SJSA1 (cell line): Measurements from ENCODE around the gene SOX12. TPM values are rescaled to one million over a fixed set of nuclear protein-coding genes. Genes with fewer than 3 reads are reported as not detected.
"Not testable (repeated sequence)": the region's sequence is repeated elsewhere in the genome, so short reads cannot be mapped to it uniquely, and the experiment has no call there.

ENCODE experiments used
- DNase-seq, 2 experiments: peaks; one replicate each; pipeline ENCODE4 v3.0.0-alpha.2; 2015 to 2020; ENCODE audit warnings: low spot score in 2 of 2, low read depth in 1 of 2
- H3K27ac ChIP-seq: fragments of 250-450 bp; sonication (Bioruptor Pico); 2 replicates; pipeline ENCODE4 v1.5.1; 2020; ENCODE audit warnings: mild to moderate bottlenecking, moderate library complexity
- H3K27me3 ChIP-seq: fragments of 250-450 bp; sonication (Bioruptor Pico); replicated peaks from 2 replicates; pipeline ENCODE4 v1.5.1; 2020; ENCODE audit warnings: mild to moderate bottlenecking, moderate library complexity
- H3K36me3 ChIP-seq: fragments of 250-450 bp; sonication (Bioruptor Pico); 2 replicates; pipeline ENCODE4 v1.5.1; 2020; ENCODE audit warnings: mild to moderate bottlenecking
- H3K4me1 ChIP-seq: fragments of 250-450 bp; sonication (Bioruptor Pico); replicated peaks from 2 replicates; pipeline ENCODE4 v1.6.1; 2021; ENCODE audit warnings: mild to moderate bottlenecking
- H3K4me3 ChIP-seq: fragments of 250-450 bp; sonication (Bioruptor Pico); 2 replicates; pipeline ENCODE4 v1.5.1; 2020; ENCODE audit warnings: mild to moderate bottlenecking
- H3K9me3 ChIP-seq: fragments of 250-450 bp; sonication (Bioruptor Pico); replicated peaks from 2 replicates; pipeline ENCODE4 v1.5.1; 2020; ENCODE audit warnings: mild to moderate bottlenecking
- total RNA-seq: library from RNA; depleted of rRNA; stranded (reverse); fragments of >200 nt; shearing (Covaris generic); gene quantifications from 2 replicates; pipeline ENCODE4 v1.2.3, GENCODE V29; 2014

Gene SOX12
- total RNA-seq, 1 experiment from 2014 or later = 3.6 TPM

DNA sequence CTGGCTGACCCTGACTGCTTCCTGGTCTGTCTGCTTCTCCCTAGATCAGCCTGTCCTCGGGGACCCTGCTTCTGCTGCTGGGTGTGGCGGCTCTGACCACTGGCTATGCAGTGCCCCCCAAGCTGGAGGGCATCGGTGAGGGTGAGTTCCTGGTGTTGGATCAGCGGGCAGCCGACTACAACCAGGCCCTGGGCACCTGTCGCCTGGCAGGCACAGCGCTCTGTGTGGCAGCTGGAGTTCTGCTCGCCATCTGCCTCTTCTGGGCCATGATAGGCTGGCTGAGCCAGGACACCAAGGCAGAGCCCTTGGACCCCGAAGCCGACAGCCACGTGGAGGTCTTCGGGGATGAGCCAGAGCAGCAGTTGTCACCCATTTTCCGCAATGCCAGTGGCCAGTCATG, 27.8 kb downstream of the SOX12 start:
- DNase-seq = no peak

DNA sequence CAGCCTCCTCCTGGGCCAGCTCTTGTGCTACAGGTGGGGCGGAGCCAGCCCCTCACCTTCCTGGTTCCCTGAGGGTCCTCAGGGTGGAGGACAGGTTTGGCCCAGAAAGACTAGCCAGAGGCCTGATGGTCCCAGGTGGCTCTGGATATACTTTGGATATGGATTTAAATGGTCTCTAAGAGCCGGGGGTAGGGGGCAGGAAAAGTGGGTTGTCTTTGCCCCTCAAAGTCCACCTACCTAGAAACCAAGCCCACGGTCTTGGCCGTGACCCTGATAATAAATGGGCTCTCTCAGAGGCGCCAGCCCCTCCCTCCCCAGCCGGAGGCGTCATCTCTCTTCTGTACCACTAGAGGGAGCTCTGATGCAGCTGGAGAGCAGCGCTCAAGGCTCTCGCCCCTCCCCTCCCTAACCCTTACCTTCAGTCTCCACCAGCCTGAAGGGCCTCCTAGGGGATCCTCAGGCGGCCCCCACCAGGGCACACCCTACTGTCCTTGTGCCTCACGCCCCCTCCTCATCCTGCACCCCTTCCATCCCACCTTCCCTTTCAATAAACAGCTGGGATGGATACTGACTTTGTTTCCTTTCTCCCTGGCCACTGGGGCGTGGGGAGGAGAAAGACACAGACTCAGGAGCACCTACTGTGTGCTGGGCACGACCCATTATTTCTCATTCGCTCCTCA, 29.1 kb downstream of the SOX12 start:
- Histone ChIP-seq H3K27ac (no peak overlapping the region), H3K4me3 (no peak overlapping the region), H3K4me1 (no peaks in the 10 kb centered on the region), H3K9me3 (no peaks in the 10 kb centered on the region), H3K27me3 (no peaks in the 10 kb centered on the region), H3K36me3 (peaks cover 38% of the 10 kb centered on the region)
- peak; percentile 72 to 75 for DNase-seq

More for the DNA sequence above, 27.8 kb downstream of the SOX12 start:
- no peak overlapping the region for H3K27ac ChIP-seq
- H3K9me3 ChIP-seq = no peaks in the 10 kb centered on the region
- H3K4me3 ChIP-seq = no peak overlapping the region
- H3K27me3 ChIP-seq = no peaks in the 10 kb centered on the region
- peaks cover 5% of the 10 kb centered on the region for H3K4me1 ChIP-seq
- H3K36me3 ChIP-seq = peaks cover 45% of the 10 kb centered on the region

DNA sequence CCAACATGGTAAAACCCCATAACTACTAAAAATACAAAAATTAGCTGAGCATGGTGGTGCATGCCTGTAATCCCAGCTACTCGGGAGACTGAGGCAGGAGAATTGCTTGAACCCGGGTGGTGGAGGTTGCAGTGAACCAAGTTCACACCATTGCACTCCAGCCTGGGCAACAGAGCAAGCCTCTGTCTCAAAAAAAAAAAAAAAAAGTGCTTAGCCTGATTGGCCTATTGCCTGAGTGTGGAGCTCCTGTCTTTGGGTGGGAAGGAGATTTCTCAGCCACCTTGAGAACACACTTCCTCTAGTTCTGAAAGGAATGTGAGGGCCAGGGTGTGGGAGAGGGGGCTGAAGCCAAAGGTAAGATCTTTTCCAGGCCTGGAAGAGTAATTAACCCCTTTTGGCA, 30.8 kb downstream of the SOX12 start:
- H3K4me3 ChIP-seq, H3K27ac ChIP-seq, DNase-seq, H3K9me3 ChIP-seq, H3K4me1 ChIP-seq, H3K27me3 ChIP-seq: not testable (repeated sequence)
- peaks cover 26% of the 10 kb centered on the region for H3K36me3 ChIP-seq

DNA sequence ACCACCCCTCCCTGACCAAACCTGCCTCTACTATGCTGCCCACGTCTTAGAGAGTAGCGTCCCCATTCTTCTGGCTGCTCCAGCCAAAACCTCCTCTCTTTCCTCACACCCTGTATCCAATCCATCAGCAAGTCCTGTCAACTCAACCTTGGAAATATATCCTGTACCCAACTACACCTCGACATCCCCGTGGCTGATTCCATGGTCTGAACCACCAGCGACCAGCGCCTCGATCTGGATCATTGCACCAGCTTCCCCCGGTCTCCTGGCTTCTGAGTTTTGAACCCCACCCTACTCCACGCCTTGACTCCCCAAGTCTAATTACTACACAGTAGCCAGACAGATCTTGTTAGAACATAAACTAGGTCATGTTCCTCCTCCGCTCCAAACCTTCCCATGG, 31.4 kb downstream of the SOX12 start:
- Histone ChIP-seq H3K36me3 (peaks cover 21% of the 10 kb centered on the region), H3K27me3 (no peaks in the 10 kb centered on the region), H3K4me3 (no peak overlapping the region), H3K9me3 (no peaks in the 10 kb centered on the region), H3K27ac (no peak overlapping the region), H3K4me1 (no peaks in the 10 kb centered on the region)
- DNase-seq = no peak

DNA sequence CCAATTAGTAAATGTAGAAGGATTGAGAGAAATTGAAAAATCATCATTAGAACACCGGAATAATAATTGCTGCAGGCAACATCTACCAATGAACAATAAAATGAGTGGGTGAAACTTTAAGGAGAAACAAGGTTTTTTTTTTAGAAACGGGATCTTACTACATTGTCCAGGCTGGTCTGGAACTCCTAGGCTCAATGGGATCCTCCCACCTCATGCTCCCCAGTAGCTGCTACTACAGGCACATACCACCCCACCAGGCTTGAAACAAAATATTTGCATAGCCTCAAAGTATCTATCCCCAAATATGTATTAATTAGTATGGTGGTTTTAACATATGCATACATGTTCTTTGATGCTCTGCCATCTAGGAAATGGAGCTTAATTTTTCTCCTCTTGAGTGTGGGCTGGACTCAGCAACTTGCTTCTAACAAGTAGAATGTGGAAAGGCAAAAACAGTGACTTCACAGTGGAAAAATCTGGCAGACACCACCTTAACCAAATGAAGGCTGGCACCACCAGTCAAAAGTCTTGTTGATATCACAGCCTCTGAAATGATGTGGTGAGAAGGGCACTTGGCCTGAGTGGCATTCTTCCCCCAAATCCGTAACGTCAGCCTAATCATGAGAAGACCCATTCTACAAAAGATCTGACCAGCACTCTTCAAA, 33.7 kb downstream of the SOX12 start:
- H3K4me1 ChIP-seq = no peaks in the 10 kb centered on the region
- H3K36me3 ChIP-seq = peaks cover 3% of the 10 kb centered on the region
- H3K4me3 ChIP-seq = no peak overlapping the region
- H3K27ac ChIP-seq = no peak overlapping the region
- no peak for DNase-seq
- no peaks in the 10 kb centered on the region for H3K27me3 ChIP-seq
- no peaks in the 10 kb centered on the region for H3K9me3 ChIP-seq

DNA sequence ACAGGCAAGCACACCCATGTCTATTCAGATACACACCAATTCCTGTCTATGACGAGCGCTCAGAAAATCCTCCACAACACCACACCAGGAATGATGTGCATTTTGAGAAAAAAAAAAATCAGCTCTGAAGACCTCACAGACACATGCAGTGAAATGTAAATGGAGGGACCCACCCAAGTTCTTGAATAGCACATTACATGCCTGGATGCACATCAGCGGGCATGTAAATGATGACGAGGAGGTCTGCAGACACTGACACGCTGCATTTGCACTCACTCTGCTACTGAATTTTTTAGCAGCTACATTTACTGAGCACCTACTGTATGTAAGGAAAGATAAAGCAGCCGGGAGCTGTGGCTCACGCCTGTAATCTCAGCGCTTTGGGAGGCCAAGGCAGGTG, 36.2 kb downstream of the SOX12 start:
- DNase-seq = no peak
- Histone ChIP-seq H3K4me3 (no peak overlapping the region), H3K9me3 (no peaks in the 10 kb centered on the region), H3K27me3 (no peaks in the 10 kb centered on the region), H3K27ac (no peak overlapping the region), H3K4me1 (no peaks in the 10 kb centered on the region), H3K36me3 (no peaks in the 10 kb centered on the region)

DNA sequence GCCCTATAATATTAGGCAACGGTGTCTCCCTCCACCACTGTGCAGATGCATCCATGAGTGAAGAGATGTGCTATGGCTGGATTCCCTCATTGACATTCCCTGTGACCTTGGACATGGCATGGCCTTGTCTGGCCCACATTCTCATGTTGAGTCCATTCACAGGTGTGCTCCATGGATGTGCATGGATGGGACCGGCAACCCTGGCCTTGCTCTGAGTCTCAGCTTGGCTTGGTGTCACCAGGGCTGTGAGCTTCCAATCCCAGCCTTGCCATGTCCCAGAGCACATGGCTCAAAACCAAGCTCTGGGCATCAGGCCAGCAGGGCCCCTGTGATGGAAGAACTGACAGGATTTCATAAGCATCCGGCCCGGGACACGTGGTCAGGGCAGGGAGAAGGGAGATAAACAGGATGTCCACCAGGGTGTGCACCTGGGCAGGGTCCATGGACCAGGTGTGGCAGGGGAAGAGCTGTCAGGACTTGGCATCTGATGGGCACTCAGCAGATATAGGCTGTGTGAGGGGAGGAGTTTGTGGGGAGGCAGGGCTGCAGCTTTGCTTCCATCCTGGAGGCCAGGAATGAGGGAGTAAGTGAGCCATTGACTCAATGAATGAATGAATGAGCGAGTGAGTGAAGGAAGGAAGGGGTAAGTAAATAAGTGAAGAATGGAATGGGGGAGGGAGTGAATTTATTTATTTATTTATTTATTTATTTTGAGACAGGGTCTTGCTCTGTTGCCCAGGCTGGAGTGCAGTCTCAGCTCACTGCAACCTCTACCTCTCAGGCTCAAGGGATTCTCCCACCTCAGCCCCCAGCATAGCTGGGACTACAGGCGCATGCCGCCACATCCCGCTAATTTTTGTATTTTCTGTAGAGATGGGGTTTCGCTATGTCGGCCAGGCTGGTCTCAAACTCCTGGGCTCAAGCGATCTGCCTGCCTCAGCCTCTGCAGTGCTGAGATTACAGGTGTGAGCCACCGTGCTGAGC, 37.2 kb downstream of the SOX12 start:
- no peaks in the 10 kb centered on the region for H3K9me3 ChIP-seq
- no peaks in the 10 kb centered on the region for H3K36me3 ChIP-seq
- H3K4me3 ChIP-seq = no peak overlapping the region
- H3K27me3 ChIP-seq = no peaks in the 10 kb centered on the region
- peak; percentile 22 to 60 for DNase-seq
- H3K4me1 ChIP-seq = no peaks in the 10 kb centered on the region
- H3K27ac ChIP-seq = no peak overlapping the region

DNA sequence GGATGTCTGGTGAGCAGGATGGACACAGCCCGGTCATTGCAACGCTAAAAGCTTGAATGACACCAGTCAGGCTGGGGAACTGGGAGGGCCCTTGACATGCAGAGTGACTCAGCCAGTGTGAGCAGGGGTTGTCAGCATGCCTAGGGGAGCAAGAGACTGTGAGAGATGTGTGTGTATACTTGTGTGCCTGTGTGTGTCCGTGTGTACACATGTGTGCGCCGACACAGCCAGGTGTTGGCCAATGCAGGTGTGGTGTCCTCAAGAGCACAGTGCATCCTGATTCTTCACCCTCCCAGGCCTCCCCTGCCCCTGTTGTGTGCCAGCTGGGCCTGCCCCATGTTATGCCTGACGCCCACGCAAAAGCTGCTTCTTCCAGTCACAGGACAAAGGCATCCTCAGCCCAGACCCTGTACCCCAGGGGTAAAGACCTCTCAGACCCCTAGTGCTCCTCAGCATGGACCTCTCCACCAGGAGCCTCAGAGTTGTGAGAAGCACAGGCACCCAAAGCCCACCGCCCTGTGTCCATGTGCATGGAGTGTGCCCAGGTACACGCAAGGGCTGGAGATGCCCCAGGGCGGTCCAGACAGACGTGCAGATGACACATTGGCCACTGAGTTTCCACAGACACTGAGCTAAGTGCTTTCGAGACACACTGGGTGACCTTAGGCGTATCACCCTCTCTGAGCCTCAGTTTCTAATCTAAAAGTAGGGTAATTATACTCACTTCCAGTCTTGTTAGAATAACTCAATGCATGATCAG, 38.1 kb downstream of the SOX12 start:
- H3K4me3 ChIP-seq = no peak overlapping the region
- no peaks in the 10 kb centered on the region for H3K4me1 ChIP-seq
- no peaks in the 10 kb centered on the region for H3K36me3 ChIP-seq
- no peaks in the 10 kb centered on the region for H3K27me3 ChIP-seq
- H3K27ac ChIP-seq = no peak overlapping the region
- DNase-seq = no peak
- no peaks in the 10 kb centered on the region for H3K9me3 ChIP-seq

DNA sequence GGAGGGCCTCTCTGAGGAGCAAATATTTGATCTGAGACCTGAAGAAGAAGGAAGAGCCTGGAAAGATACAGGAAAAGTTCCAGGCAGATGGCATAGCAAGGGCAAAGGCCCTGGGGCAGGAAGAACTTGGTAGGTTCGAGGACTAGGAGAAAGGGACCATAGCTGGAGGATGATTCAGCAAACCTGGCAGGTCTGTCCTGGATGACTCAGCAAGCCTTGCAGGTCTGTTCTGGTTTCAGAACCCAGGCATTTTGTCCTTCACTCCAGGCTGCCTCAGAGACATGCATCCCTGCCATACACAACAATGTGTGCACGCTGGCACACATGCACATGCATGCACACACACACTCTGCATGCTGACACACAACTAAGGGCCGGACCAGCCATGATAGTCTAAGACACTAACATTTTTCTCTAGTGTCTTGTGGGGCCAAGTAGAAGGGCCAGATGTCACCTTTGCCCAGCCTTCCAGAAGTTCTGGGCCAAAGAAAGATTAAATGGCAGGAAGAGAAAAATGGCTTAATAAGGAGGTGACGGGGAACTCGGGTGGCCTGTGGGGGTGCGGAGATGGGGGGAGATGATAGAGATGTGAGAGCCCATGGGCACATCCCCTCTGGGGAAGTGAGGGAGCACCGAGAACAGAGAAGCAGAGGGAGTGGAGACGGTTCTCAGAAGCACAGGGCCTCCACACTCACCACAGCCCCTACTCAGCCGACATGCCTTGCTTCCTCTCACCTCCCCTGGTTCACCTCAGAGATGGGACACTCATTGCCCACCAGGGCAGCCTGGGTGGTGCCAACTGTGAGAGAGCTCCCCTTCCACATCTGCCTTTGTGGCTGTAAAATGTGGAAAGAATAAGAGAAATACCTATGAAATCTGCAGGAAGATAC, 39.8 kb downstream of the SOX12 start:
- no peaks in the 10 kb centered on the region for H3K36me3 ChIP-seq
- H3K4me1 ChIP-seq = no peaks in the 10 kb centered on the region
- DNase-seq = no peak
- no peaks in the 10 kb centered on the region for H3K27me3 ChIP-seq
- H3K27ac ChIP-seq = no peak overlapping the region
- no peaks in the 10 kb centered on the region for H3K9me3 ChIP-seq
- H3K4me3 ChIP-seq = no peak overlapping the region

DNA sequence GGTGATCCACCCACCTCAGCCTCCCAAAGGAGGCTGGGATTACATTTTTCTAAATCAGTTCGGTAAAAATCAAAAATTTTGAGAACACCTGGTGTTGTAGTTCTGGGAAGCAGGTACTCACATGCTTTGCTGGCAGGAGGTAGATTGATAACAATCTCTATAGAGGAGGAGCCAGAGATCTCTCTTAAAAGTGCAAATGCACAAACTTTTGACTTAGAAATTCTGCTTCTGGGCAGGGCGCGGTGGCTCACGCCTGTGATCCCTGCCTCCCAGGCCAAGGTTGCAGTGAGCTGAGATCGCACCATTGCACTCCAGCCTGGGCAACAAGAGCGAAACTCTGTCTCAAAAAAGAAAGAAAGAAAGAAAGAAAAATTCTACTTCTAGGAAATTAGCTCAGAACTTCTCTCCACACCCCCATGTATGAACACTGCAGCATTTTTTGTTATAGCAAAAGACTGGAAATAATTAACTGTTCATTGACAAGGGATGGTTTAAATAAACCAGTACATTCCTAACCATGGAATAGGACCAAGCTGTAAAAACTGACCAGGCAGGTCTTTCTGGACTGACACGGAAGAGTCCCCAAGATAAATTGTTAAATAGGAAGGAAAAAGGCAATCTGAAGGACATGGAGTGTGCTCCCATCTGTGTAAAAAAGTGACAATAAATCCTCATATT, 40.8 kb downstream of the SOX12 start:
- no peaks in the 10 kb centered on the region for H3K9me3 ChIP-seq
- H3K36me3 ChIP-seq = no peaks in the 10 kb centered on the region
- H3K27me3 ChIP-seq = no peaks in the 10 kb centered on the region
- no peak overlapping the region for H3K4me3 ChIP-seq
- no peak for DNase-seq
- no peaks in the 10 kb centered on the region for H3K4me1 ChIP-seq
- no peak overlapping the region for H3K27ac ChIP-seq

DNA sequence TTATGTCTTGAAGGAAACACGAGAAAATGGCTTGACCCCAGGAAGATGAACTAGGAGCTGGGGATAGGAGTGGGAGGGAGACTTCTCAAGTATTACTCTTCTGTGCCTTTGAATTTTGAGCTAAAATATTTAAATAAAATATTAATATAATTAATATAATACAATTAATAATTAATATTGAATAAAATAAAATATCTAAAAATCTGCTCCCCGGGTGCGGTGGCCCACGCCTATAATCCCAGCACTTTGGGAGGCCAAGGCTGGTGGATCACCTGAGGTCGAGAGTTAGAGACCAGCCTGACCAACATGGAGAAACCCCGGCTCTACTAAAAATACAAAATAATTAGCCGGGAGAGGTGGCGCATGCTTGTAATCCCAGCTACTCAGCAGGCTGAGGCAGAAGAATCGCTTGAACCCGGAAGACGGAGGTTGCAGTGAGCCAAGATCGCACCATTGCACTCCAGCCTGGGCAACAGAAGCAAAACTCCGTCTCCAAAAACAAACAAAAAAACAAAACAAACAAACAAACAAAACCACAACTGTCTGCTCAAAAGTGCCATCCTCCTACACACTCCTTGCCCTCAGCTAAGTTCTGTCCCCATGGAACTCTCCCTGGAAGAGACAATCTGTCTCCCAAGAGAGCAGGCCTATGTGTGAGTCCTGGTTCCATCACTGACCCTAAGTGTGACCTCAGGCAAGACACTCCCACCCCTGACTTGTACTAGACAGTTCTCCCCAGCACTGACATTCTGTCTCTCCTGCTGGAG, 41.5 kb downstream of the SOX12 start:
- no peaks in the 10 kb centered on the region for H3K4me1 ChIP-seq
- no peaks in the 10 kb centered on the region for H3K9me3 ChIP-seq
- no peak for DNase-seq
- H3K27ac ChIP-seq = no peak overlapping the region
- H3K36me3 ChIP-seq = no peaks in the 10 kb centered on the region
- no peak overlapping the region for H3K4me3 ChIP-seq
- H3K27me3 ChIP-seq = no peaks in the 10 kb centered on the region

DNA sequence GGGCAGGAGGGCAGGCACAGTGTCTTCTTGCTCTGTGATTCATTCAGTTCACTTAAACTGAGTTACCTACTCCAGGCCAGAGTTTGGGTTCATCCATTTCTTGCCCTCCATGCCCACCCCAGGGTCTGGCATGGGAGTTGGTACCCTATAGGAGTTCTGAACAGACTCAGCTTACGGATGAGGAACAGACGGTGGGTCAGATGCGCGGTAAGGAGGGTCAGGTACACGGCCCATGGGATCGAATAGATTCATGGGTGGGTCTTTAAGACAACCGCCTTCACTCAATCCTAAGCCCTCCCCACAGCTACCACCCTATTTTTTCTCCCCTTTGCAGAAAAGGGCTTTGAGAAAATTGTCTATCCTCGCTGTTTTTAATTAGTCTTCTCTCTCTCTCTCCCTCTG, 42.1 kb downstream of the SOX12 start:
- Histone ChIP-seq H3K9me3 (no peaks in the 10 kb centered on the region), H3K4me1 (no peaks in the 10 kb centered on the region), H3K36me3 (no peaks in the 10 kb centered on the region), H3K4me3 (no peak overlapping the region), H3K27me3 (no peaks in the 10 kb centered on the region), H3K27ac (no peak overlapping the region)
- no peak for DNase-seq
